IMR-90 (cell line): Measurements from ENCODE around the gene CACNA1D.

Experiments used
- MXI1 ChIP-seq: IDR thresholded peaks from 2 replicates; pipeline ENCODE4 v1.6.1; 2012; ENCODE audit warnings: low read depth, mild to moderate bottlenecking, low read length, moderate library complexity, borderline replicate concordance
- POLR2A ChIP-seq: IDR thresholded peaks from 2 replicates; pipeline ENCODE4 v1.6.1; 2012; ENCODE audit warnings: mild to moderate bottlenecking, low read depth, low read length
- RAD21 ChIP-seq: IDR thresholded peaks from 2 replicates; pipeline ENCODE4 v1.6.1; 2012; ENCODE audit warnings: low read length, improper control_type of control experiment
- TF ChIP-seq, protein P1 (sequence below): conservative IDR thresholded peaks from 2 replicates; pipeline ENCODE4 v1.5.1; 2012; ENCODE audit warnings: mild to moderate bottlenecking, low read depth, low read length, improper control_type of control experiment
- TF ChIP-seq, protein P2 (sequence below): fragments of 150-350 bp; IDR thresholded peaks from 2 replicates; pipeline ENCODE4 v1.6.1; 2016; ENCODE audit warnings: low read depth, mild to moderate bottlenecking, low read length, moderate library complexity, borderline replicate concordance

DNA sequence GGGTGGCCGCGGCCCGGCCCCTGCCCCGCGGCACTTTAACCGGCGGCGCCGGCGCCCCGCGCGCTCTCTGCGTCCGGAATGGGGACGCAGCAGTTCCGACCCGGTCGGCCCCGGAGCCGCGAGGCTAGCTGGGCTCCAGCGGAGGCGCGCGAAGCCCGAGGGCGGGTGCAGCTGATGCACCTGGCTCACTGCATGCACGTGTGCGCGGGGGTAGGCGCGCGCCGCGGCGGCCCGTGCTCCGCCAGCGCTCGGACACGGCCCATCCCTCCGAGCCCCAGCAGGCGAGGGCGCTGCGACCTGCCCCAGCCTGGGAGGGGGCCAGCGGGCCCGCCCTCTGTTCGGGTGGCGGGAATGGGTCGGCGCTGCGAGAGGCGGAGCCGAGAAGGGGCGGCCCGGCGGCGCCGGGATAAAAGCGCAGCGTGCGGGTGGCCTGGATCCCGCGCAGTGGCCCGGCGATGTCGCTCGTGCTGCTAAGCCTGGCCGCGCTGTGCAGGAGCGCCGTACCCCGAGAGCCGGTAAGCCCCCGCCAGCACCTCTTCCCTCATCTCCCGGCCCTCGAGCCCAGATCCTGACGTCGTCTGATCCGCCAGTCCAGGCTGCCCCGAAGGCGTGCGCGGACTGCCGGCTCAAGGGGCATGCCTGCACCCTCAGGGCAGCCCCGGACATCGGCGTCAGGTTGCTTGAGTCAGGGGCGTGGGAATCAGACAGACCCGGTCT, 351.9 kb downstream of the CACNA1D start, which contains the start of the genes CHDH and IL17RB:
- TF ChIP-seq, protein P1, sequence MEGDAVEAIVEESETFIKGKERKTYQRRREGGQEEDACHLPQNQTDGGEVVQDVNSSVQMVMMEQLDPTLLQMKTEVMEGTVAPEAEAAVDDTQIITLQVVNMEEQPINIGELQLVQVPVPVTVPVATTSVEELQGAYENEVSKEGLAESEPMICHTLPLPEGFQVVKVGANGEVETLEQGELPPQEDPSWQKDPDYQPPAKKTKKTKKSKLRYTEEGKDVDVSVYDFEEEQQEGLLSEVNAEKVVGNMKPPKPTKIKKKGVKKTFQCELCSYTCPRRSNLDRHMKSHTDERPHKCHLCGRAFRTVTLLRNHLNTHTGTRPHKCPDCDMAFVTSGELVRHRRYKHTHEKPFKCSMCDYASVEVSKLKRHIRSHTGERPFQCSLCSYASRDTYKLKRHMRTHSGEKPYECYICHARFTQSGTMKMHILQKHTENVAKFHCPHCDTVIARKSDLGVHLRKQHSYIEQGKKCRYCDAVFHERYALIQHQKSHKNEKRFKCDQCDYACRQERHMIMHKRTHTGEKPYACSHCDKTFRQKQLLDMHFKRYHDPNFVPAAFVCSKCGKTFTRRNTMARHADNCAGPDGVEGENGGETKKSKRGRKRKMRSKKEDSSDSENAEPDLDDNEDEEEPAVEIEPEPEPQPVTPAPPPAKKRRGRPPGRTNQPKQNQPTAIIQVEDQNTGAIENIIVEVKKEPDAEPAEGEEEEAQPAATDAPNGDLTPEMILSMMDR: no peak
- TF ChIP-seq POLR2A (no peak), MXI1 (no peak), RAD21 (no peak)
- TF ChIP-seq, protein P2, sequence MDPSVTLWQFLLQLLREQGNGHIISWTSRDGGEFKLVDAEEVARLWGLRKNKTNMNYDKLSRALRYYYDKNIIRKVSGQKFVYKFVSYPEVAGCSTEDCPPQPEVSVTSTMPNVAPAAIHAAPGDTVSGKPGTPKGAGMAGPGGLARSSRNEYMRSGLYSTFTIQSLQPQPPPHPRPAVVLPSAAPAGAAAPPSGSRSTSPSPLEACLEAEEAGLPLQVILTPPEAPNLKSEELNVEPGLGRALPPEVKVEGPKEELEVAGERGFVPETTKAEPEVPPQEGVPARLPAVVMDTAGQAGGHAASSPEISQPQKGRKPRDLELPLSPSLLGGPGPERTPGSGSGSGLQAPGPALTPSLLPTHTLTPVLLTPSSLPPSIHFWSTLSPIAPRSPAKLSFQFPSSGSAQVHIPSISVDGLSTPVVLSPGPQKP: no peak
